Stimulated activated memory B cell treated with anti-CD40 and anti-IgM and Interleukin-4, amounts not matched to agents 10 μg/mL and 1 μg/mL and 100 μg/mL, for 72 hours (primary cell): ENCODE results near the gene ASPSCR1.

Experiments
- ATAC-seq: fragments of 150-1000 bp; cut with Tn5 transposase; 2 replicates; pipeline ENCODE4 v1.10.0; 2021
- H3K27ac Mint-ChIP-seq: one replicate; pipeline ENCODE4 v1.8.0; 2022; ENCODE audit warnings: mild to moderate bottlenecking, mixed read lengths
- H3K27me3 Mint-ChIP-seq: one replicate; pipeline ENCODE4 v1.8.0; 2022; ENCODE audit warnings: mixed read lengths
- H3K36me3 Mint-ChIP-seq: one replicate; pipeline ENCODE4 v1.8.0; 2022; ENCODE audit warnings: mixed read lengths
- H3K4me1 Mint-ChIP-seq: one replicate; pipeline ENCODE4 v1.8.0; 2022; ENCODE audit warnings: mixed read lengths
- H3K4me3 Mint-ChIP-seq: one replicate; pipeline ENCODE4 v1.8.0; 2022; ENCODE audit warnings: mild to moderate bottlenecking, moderate library complexity, mixed read lengths
- H3K9me3 Mint-ChIP-seq: one replicate; pipeline ENCODE4 v1.8.0; 2022; ENCODE audit warnings: mixed read lengths

ASPSCR1 gene

DNA sequence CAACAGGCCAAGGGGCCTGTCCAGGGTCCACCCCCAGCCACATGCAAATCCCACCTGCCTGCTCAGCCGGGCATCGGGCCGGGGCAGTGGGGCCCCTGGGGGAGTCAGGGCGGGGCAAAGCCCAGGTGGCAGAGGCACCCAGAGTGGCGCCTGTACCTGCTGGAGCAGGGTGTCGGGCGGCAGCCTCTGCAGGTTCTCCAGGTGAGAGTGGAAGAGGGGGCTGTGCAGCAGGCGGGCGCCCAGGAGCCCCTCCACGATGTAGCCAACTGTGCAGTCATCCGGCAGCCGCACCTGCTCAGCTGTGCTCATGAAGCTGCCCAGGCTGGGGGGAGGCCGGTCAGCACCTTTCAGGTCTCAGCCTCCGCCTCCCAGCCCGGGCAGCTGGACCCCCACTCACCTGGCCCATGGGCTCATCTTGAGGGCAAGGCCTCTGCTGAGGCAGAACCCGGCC lies 72.1 kb downstream of the ASPSCR1 start:
- Mint-ChIP-seq H3K4me3 (no peak overlapping the region), H3K9me3 (no peaks in the 10 kb centered on the region), H3K36me3 (peaks cover 15% of the 10 kb centered on the region), H3K4me1 (peaks cover 14% of the 10 kb centered on the region), H3K27me3 (no peaks in the 10 kb centered on the region), H3K27ac (no peak overlapping the region)
- no peak for ATAC-seq

DNA sequence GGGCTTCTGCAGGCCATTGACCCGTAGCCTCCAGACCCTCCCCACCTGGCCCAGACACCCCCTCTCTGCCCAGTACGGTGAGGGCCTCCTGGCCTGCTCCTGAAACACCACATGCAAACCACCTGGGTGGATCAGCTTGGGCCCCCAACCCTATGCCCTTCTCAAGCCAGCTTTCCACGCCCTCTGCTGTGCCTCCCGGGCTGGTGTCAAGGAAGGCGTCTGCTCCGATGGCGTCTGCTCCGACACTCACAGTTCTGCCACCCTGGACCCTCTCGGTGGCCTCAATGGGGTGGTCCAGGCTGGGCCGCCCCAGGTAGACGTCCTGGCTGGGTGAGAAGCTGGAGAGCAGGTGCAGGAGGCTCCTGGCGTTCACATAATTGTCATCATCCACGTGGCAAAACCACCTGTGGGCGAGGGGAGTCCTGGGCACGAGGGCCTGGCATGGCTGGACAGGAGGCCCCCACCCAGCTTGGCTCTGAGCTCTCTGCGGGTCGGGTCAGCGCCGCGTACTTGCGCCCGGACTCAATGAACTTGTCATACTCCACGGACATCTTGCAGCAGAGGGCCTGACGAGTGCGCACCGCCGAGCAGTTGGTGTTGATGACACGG lies 72.8 kb downstream of the ASPSCR1 start:
- Mint-ChIP-seq H3K27me3 (no peaks in the 10 kb centered on the region), H3K4me3 (peak overlapping the region; percentile 82), H3K36me3 (peaks cover 22% of the 10 kb centered on the region), H3K27ac (peak overlapping the region; percentile 83), H3K4me1 (peaks cover 19% of the 10 kb centered on the region), H3K9me3 (no peaks in the 10 kb centered on the region)
- no peak for ATAC-seq

DNA sequence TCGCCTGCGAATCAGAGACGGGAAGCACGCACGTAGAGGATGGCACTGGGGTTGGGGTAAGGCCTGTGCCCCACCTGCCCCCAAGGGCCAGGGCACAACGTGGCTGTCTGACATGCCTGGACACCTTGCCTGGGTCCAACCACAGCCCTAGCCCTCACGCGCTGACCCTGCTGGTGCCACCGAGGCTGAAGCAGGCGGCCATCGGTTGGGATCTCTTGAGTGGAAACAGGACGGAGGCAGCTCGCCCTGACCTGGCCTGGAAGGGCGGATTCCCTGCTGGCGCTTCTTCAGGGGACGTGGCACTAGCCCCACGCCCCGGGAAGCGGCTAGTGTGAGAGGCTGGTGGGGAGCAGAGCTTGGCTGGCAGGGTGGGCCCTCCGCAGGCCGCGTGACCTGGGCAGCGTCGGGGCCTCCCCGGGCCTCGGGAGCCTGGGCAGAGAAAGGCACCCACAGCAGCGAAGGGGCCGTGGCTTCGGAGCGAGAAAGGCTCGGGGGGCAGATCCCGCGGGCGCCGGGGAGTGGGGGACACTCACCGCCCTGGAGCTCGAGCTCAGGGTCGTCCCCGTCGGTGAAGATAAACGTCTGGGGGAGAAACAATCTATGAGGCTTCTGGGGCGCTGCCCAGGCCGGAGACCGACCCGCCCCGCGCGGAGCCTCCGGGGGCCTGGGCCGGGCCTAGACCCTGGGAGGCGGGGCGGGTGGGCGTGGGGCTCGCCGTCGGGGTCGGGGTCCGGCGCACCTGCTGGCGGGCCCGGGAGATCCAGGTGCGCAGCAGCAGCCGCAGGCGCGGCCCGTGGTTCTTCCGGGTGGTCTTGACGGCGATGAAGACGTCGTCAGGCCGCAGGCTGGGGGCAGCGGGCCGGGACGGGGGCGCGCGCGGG lies 73.6 kb downstream of the ASPSCR1 start:
- Mint-ChIP-seq H3K27ac (peak overlapping the region; percentile 83), H3K36me3 (peaks cover 23% of the 10 kb centered on the region)

DNA sequence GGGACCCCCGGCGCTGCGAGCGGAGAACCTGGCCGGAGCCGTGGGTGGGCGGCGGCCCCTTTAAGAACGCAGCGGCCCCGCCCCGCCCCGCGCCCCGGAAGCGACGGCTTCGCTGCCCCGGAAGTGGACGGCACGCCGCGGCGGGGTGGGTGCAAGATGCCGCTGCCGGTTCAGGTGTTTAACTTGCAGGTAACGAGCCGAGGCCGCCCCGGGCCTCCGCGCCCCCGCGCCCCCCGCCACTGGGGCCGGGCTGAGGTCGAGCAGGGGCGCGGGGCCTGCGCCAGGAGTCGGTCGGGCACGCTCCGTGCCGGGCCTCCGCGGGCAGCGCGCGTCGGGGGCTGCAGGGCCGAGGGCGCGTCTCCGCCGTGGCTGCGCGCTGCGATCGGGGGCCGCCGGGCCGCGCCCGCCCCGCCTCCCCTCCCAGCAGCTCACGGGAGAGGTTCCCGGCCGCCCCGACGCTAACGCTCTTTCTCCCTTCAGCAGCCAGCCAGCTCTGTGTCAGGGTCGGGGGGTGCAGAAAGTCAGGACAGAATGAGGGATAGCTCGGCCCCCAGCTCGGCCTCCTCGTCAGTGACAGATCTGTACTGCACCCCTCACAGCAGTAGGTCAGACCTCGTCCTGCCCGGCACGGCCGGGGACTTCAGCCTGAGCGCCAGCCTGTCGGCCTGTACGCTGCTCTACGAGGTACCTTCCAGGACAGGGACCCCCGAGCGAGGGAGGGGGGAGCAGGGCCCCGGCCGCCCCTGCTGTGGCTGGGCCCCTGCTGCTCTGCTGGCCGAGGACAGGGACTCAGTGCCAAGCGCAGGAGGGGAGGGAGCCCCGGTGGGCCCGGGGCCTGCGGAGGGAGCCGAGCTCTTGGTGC lies 74.6 kb downstream of the ASPSCR1 start, which contains the start of the genes GPS1 and RFNG:
GPS1 (plus strand) TSS at position 123 of the 862 bp plus-strand sequence; CDS start at position 157, 34 bp downstream.
RFNG (minus strand) TSS at position 36 of the 862 bp plus-strand sequence. CDS start 45 bp downstream, outside the sequence.
- Mint-ChIP-seq H3K4me3 (peak within 1 kb of the TSS; percentile 85), H3K4me1 (peaks cover 19% of the 10 kb centered on the region), H3K9me3 (no peaks in the 10 kb centered on the region), H3K27ac (peak within 1 kb of the TSS; percentile 83), H3K27me3 (no peaks in the 10 kb centered on the region), H3K36me3 (peaks cover 25% of the 10 kb centered on the region)
- peak; percentile 86 for ATAC-seq

More for the DNA sequence above, 73.6 kb downstream of the ASPSCR1 start:
- Mint-ChIP-seq H3K4me3 (peak overlapping the region; percentile 82), H3K9me3 (no peaks in the 10 kb centered on the region), H3K27me3 (no peaks in the 10 kb centered on the region), H3K4me1 (peaks cover 19% of the 10 kb centered on the region)
- no peak for ATAC-seq

DNA sequence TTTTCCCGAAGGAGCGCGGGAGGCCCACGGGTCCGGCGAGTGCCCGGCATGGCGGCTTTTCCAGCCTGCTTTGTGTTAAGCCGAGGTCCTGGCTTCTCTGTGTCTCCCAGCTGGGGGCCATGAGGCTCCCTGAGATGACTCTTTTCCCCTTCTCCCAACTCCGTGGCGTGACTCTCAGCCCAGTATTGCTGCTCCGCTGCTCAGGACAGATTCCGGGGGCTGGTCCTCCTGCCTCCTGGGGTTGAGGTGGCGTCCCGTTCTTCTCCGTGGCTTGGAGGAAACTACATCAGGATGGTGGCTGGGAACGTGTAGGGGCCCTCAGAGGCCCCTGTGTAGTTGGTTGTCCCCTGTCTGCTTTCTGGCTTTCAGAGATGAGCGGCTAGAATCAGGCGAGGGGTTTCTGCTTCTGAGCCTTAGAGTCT lies 75.2 kb downstream of the ASPSCR1 start:
- peak overlapping the region; percentile 49 for H3K27ac Mint-ChIP-seq
- peak overlapping the region; percentile 85 for H3K4me3 Mint-ChIP-seq
- no peaks in the 10 kb centered on the region for H3K27me3 Mint-ChIP-seq
- H3K36me3 Mint-ChIP-seq = peaks cover 19% of the 10 kb centered on the region
- H3K4me1 Mint-ChIP-seq = peaks cover 19% of the 10 kb centered on the region
- no peaks in the 10 kb centered on the region for H3K9me3 Mint-ChIP-seq
- no peak for ATAC-seq

DNA sequence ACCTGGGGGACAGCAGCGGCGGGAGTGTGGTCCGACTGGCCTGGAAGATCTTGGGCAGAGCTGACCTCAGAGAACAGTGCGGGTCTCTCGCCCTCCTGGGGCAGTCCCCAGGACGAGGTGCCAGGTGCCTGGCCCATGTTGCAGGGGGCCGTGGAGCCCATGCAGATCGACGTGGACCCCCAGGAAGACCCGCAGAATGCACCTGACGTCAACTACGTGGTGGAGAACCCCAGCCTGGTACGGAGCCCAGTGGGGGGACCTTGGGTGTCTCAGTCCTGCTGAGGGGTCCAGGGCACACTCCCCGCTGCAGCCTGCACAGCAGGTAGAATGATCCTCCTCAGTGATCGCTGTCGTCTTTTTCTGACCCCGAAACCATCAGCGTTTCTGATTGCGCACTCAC lies 75.7 kb downstream of the ASPSCR1 start:
- H3K4me1 Mint-ChIP-seq = peaks cover 19% of the 10 kb centered on the region
- H3K4me3 Mint-ChIP-seq = peak overlapping the region; percentile 85
- H3K27ac Mint-ChIP-seq = no peak overlapping the region
- H3K36me3 Mint-ChIP-seq = peaks cover 21% of the 10 kb centered on the region
- H3K27me3 Mint-ChIP-seq = no peaks in the 10 kb centered on the region
- ATAC-seq = no peak
- H3K9me3 Mint-ChIP-seq = no peaks in the 10 kb centered on the region

DNA sequence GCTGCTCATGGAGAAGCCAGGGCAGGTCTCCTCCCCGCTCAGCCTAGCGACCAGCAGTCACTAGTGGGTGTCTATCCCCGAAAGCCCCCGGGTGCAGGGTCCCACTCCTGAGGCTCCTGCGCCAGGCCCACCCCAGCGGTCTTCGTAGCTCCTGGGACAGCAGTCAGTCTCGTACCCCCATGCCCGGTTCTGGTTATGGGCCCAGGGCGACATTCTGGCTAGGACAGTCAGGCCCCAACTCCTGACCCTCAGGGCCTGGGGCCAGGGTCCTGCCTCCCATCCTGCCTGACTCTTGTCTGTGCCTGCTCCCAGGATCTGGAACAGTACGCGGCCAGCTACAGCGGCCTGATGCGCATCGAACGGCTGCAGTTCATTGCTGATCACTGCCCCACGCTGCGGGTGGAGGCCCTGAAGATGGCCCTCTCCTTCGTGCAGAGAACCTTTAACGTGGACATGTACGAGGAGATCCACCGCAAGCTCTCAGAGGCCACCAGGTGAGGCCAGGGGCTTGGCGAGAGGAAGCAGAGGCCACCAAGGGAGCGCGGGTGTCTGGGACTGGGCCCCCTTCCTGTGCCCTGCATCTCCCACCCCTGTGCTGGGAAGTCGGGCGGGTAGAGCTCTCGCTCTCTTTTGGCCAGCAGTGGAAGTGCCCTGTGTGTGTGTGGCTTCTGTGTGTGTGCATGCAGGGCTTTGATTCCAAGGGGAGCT lies 76.3 kb downstream of the ASPSCR1 start:
- Mint-ChIP-seq H3K27me3 (no peaks in the 10 kb centered on the region), H3K9me3 (no peaks in the 10 kb centered on the region), H3K4me3 (peak overlapping the region; percentile 85), H3K36me3 (peaks cover 25% of the 10 kb centered on the region), H3K27ac (no peak overlapping the region), H3K4me1 (peaks cover 19% of the 10 kb centered on the region)
- no peak for ATAC-seq

- Mint-ChIP-seq H3K27me3 (no peaks in the 10 kb centered on the region), H3K4me3 (no peak overlapping the region), H3K36me3 (peaks cover 28% of the 10 kb centered on the region), H3K9me3 (no peaks in the 10 kb centered on the region), H3K4me1 (peaks cover 19% of the 10 kb centered on the region), H3K27ac (no peak overlapping the region)
- ATAC-seq = no peak
Observed at GRCh38 chr17:82054351-82055022, 77.1 kb downstream of the ASPSCR1 start.

DNA sequence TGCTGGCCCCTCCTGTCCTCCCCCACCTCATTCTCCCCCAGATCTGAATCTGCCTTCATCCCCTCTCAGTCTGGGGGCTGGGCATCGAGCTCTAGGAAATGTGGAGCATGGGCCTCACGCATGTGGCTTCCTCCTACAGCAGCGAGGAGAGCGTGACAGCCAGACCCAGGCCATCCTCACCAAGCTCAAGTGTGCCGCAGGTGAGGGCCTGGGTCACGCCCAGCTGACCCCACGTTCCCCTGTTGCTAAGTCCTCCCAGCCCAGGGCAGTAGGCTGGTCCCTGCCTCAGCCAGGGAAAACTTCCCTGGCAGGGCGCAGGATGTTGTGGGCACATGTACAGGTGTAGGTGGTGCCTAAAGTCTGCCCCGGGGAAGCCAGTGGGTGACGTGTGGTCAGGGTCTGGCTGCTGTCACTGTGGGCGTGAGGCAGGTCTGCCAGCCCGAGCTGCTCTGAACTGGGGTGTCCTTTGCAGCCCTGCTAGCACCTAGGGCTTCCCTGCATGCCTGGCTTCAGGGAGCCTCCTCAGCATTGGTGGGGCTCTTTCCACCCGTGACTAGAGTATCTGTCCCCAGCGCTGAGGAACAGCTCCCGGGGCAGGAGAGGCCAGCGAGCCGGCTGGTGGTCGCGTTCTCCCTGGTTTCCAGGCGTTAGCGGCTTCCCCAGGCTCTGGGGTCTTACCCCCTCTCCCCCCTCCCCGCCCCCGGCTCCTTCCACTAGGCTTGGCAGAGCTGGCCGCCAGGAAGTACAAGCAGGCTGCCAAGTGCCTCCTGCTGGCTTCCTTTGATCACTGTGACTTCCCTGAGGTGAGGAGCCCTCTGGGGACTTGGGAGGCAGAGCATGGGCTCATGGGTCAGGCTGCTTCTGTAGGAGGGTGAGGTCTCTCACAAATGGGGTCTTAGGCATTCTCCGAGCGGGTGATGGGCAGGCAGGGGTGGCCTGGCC lies 77.9 kb downstream of the ASPSCR1 start:
- H3K36me3 Mint-ChIP-seq = peaks cover 32% of the 10 kb centered on the region
- no peaks in the 10 kb centered on the region for H3K9me3 Mint-ChIP-seq
- H3K4me3 Mint-ChIP-seq = no peak overlapping the region
- no peaks in the 10 kb centered on the region for H3K27me3 Mint-ChIP-seq
- ATAC-seq = no peak
- no peak overlapping the region for H3K27ac Mint-ChIP-seq
- peaks cover 18% of the 10 kb centered on the region for H3K4me1 Mint-ChIP-seq

DNA sequence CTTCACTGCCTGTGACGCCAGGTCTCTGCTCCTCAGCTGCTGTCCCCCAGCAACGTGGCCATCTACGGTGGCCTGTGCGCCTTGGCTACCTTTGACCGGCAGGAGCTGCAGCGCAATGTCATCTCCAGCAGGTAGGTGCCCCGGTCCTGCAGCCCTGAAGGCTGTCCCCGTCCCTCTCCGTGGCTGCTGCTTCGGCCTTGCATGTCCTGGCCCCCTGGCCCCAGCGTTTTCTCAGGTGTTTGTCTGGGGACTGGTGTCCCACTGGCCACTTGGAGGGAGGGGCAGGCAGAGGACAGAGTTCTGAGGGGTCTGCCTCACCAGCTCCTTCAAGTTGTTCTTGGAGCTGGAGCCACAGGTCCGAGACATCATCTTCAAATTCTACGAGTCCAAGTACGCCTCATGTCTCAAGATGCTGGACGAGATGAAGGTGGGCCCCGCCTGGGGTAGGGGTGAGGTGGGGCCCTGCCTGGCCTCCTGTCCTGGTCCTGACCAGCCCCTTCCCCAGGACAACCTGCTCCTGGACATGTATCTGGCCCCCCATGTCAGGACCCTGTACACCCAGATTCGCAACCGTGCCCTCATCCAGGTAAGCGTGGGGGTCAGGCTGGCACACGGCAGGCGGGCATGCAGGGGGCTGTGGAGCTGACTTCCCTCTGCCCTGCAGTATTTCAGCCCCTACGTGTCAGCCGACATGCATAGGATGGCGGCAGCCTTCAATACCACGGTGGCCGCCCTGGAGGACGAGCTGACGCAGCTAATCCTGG lies 78.7 kb downstream of the ASPSCR1 start:
- H3K9me3 Mint-ChIP-seq = no peaks in the 10 kb centered on the region
- H3K4me3 Mint-ChIP-seq = no peak overlapping the region
- peaks cover 33% of the 10 kb centered on the region for H3K36me3 Mint-ChIP-seq
- peaks cover 11% of the 10 kb centered on the region for H3K4me1 Mint-ChIP-seq
- no peak overlapping the region for H3K27ac Mint-ChIP-seq
- H3K27me3 Mint-ChIP-seq = no peaks in the 10 kb centered on the region
- no peak for ATAC-seq

DNA sequence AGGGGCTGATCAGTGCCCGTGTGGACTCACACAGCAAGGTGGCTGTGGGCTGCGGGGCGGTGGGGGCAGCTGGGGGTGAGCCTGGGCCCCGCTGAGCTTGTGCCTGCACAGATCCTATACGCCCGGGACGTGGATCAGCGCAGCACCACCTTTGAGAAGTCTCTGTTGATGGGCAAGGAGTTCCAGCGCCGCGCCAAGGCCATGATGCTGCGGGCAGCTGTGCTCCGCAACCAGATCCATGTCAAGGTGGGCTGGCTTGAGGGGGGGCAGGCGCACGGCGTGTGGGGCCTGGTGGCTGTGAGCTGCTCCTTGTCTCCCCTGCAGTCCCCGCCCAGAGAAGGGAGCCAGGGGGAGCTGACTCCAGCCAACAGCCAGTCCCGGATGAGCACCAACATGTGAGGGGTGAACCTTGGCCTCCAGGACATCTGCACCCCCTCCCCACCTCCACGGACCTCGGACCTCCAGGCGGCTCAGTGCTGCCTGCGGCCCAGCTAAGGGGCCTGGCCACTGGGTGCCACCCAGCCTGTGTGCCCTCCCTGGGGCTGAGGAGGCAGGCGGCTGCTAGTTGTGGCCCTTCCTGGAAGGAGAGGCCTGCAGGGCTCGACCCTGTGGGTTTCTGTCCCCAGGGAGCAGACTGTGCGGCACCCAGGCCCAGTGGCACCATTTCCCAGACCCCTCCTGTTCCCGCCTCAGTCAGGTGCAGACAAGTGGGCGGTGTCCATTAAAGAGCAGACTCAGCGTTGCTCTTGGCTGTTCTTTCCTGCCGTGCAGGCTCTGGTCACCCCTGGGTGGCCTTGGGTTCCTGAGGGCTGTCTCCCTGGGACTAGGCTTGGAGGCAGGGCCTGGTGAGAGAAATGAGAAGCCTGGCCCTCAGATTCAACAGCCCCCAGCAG lies 79.5 kb downstream of the ASPSCR1 start:
- peaks cover 11% of the 10 kb centered on the region for H3K4me1 Mint-ChIP-seq

More for the DNA sequence above, 79.5 kb downstream of the ASPSCR1 start:
- no peaks in the 10 kb centered on the region for H3K27me3 Mint-ChIP-seq
- no peak overlapping the region for H3K4me3 Mint-ChIP-seq
- H3K9me3 Mint-ChIP-seq = no peaks in the 10 kb centered on the region
- no peak for ATAC-seq
- peak overlapping the region; percentile 44 for H3K27ac Mint-ChIP-seq
- peaks cover 37% of the 10 kb centered on the region for H3K36me3 Mint-ChIP-seq
